Endometrium (tissue), 2 donors: Measurements from ENCODE around the gene MED12L.

Experiments used
- FAIRE-seq: peaks from 2 replicates; lab custom pipeline; 2012; peaks lifted over from hg19 to GRCh38; lab: Jason Lieb, UNC
- donor health status: control.
- donor health status: control.

MED12L gene

GRCh38 chr3:151182349-151183079 lies 97.0 kb downstream of the MED12L start:
- FAIRE-seq, result no peak

GRCh38 chr3:151183265-151183671 lies 97.8 kb downstream of the MED12L start:
- no peak for FAIRE-seq

- FAIRE-seq, result no peak
Observed at GRCh38 chr3:151191095-151191494, 105.6 kb downstream of the MED12L start.

- FAIRE-seq, result no peak
Observed at GRCh38 chr3:151192545-151192944, 107.1 kb downstream of the MED12L start.

GRCh38 chr3:151195826-151196225 lies 110.4 kb downstream of the MED12L start:
- no peak for FAIRE-seq

- no peak for FAIRE-seq
Observed at GRCh38 chr3:151196434-151196833, 111.0 kb downstream of the MED12L start.

- no peak for FAIRE-seq
Observed at GRCh38 chr3:151197228-151197627, 111.8 kb downstream of the MED12L start.

- FAIRE-seq, result no peak
Observed at GRCh38 chr3:151197981-151198767, 112.7 kb downstream of the MED12L start.

GRCh38 chr3:151198849-151199248 lies 113.4 kb downstream of the MED12L start:
- no peak for FAIRE-seq

GRCh38 chr3:151199554-151200438 lies 114.3 kb downstream of the MED12L start:
- no peak for FAIRE-seq

GRCh38 chr3:151200586-151200985 lies 115.1 kb downstream of the MED12L start:
- FAIRE-seq, result no peak

- FAIRE-seq, result no peak
Observed at GRCh38 chr3:151201051-151201730, 115.7 kb downstream of the MED12L start.

GRCh38 chr3:151203051-151203420 lies 117.6 kb downstream of the MED12L start, which contains the start of gene GPR171:
TSS of gene GPR171 (minus strand) at chr3:151203216. CDS start at chr3:151199386, 3,830 bp downstream.
- no peak for FAIRE-seq

- FAIRE-seq, result no peak
Observed at GRCh38 chr3:151204530-151205402, 119.3 kb downstream of the MED12L start.

GRCh38 chr3:151205482-151205881 lies 120.0 kb downstream of the MED12L start:
- FAIRE-seq, result no peak

GRCh38 chr3:151206201-151206600 lies 120.7 kb downstream of the MED12L start:
- FAIRE-seq, result no peak

- FAIRE-seq, result no peak
Observed at GRCh38 chr3:151209654-151210053, 124.2 kb downstream of the MED12L start.

GRCh38 chr3:151210676-151211381 lies 125.4 kb downstream of the MED12L start:
- FAIRE-seq, result no peak

- no peak for FAIRE-seq
Observed at GRCh38 chr3:151213151-151213550, 127.7 kb downstream of the MED12L start.

- FAIRE-seq, result no peak
Observed at GRCh38 chr3:151213881-151214280, 128.4 kb downstream of the MED12L start.
